ENCODE measurements around the gene TP53RK. TPM values are rescaled to one million over a fixed set of nuclear protein-coding genes. Genes with fewer than 3 reads are reported as not detected.

TP53RK gene
- total RNA-seq, 3 donors from 2014 or later = 7.8 to 10.4 (median 8.2) TPM

- Histone ChIP-seq H3K4me3 (no peak overlapping the region), H3K36me3 (ENCODE audit: low read depth) (no peaks in the 10 kb centered on the region), H3K9me3 (no peaks in the 10 kb centered on the region), H3K4me1 (ENCODE audit: low read depth) (no peaks in the 10 kb centered on the region)
- DNase-seq = no peak
- no peak for TF ChIP-seq CTCF (IDR thresholded peaks at IDR 0.05)
- intact Hi-C loops (cut with DNase I, micrococcal nuclease) = no loop called here
- ATAC-seq = no peak
These were observed 53.6 kb downstream of the TP53RK start for GRCh38 chr20:46635514-46636136.

GRCh38 chr20:46634528-46634927, 54.7 kb downstream of the TP53RK start:
- no peak for DNase-seq
- intact Hi-C loops (cut with DNase I, micrococcal nuclease) = no loop called here

More at GRCh38 chr20:46634528-46634927, 54.7 kb downstream of the TP53RK start:
- H3K36me3 ChIP-seq (ENCODE audit: low read depth) = no peaks in the 10 kb centered on the region
- no peak for ATAC-seq
- peaks cover 7% of the 10 kb centered on the region for H3K9me3 ChIP-seq
- H3K4me1 ChIP-seq (ENCODE audit: low read depth) = no peaks in the 10 kb centered on the region
- no peak for TF ChIP-seq CTCF (IDR thresholded peaks at IDR 0.05)
- no peak overlapping the region for H3K4me3 ChIP-seq

Other genes starting within 250 kb of the TP53RK start
- gene ZNF334, start 175.9 kb downstream of the TP53RK start, total RNA-seq = 1 to 10 TPM; 1.2 to 4.5 (median 2.7) TPM
- not detected for gene OCSTAMP, start 138.8 kb downstream of the TP53RK start, total RNA-seq
- under 1 TPM in 2 of 3 donors, not detected in 1; 0.27 to 0.54 TPM for gene SLC13A3, start 38.0 kb downstream of the TP53RK start, total RNA-seq
- gene SLC2A10, start 20.2 kb upstream of the TP53RK start, total RNA-seq = 10 to 100 TPM; 13.4 to 37.5 (median 26.3) TPM
- 10 to 100 TPM; 14.3 to 22.3 (median 19.5) TPM for gene EYA2, start 205.4 kb upstream of the TP53RK start, total RNA-seq

Data from mucosa of descending colon (tissue), 3 donors.